OCI-LY7 (cell line): Measurements from ENCODE around the gene TPT1. TPM values are rescaled to one million over a fixed set of nuclear protein-coding genes. Genes with fewer than 3 reads are reported as not detected.
"Not testable (repeated sequence)": the region's sequence is repeated elsewhere in the genome, so short reads cannot be mapped to it uniquely, and the experiment has no call there.

ENCODE experiments used
- BruUV-seq: library from RNA; stranded (reverse); fragments of 400-500 nt; replicated peaks from 2 replicates; lab custom pipeline; 2021; lab: Mats Ljungman, UMichigan
- CTCF ChIA-PET: fragments of 300-600 bp; sonication (Branson Sonifier 250); formaldehyde crosslinking; loops from one replicate; lab custom pipeline; 2022; ENCODE audit warnings: antibody characterized with exemption; ENCODE audit not compliant: unreplicated experiment; lab: Charles Lee
- POLR2A ChIA-PET: fragments of 300-600 bp; sonication (Branson Sonifier 250); formaldehyde crosslinking; loops from one replicate; lab custom pipeline; 2022; ENCODE audit warnings: antibody characterized with exemption; lab: Charles Lee
- DNase-seq: peaks from one replicate; pipeline ENCODE4 v3.0.0-alpha.2; 2015; ENCODE audit warnings: low spot score
- H2AFZ ChIP-seq: fragments of 200-600 bp; sonication (generic), shearing (Covaris generic); 2 replicates; pipeline ENCODE4 v1.6.1; 2014; ENCODE audit warnings: mild to moderate bottlenecking, antibody characterized with exemption, low read length, moderate library complexity
- H3K27ac ChIP-seq: fragments of 200-600 bp; sonication (generic); 2 replicates; pipeline ENCODE4 v1.5.1; 2014; ENCODE audit warnings: mixed run types, low read depth, mild to moderate bottlenecking, moderate library complexity, low read length, inconsistent platforms; ENCODE audit not compliant: poor library complexity, severe bottlenecking
- H3K36me3 ChIP-seq: fragments of 200-600 bp; sonication (generic); 2 replicates; pipeline ENCODE4 v1.6.1; 2014; ENCODE audit warnings: mild to moderate bottlenecking, antibody characterized with exemption, low read length, moderate library complexity, mixed read lengths; ENCODE audit not compliant: insufficient read depth
- H3K4me1 ChIP-seq: fragments of 200-600 bp; sonication (generic); 2 replicates; pipeline ENCODE4 v1.5.1; 2014; ENCODE audit warnings: mild to moderate bottlenecking, low read length; ENCODE audit not compliant: insufficient read depth, poor library complexity, severe bottlenecking
- H3K4me2 ChIP-seq: fragments of 200-600 bp; sonication (generic); 2 replicates; pipeline ENCODE4 v1.6.1; 2014; ENCODE audit warnings: mild to moderate bottlenecking, low read length
- H3K4me3 ChIP-seq: fragments of 200-600 bp; sonication (generic); 2 replicates; pipeline ENCODE4 v1.5.1; 2014; ENCODE audit warnings: mild to moderate bottlenecking, low read depth, low read length; ENCODE audit not compliant: poor library complexity, severe bottlenecking
- H3K79me2 ChIP-seq: fragments of 200-600 bp; sonication (generic); 2 replicates; pipeline ENCODE4 v1.6.1; 2016; ENCODE audit warnings: low read depth, mild to moderate bottlenecking, low read length, moderate library complexity, mixed read lengths; ENCODE audit not compliant: insufficient read depth
- H3K9me2 ChIP-seq: fragments of 200-600 bp; sonication (generic); 2 replicates; pipeline ENCODE4 v1.6.1; 2016; ENCODE audit warnings: mild to moderate bottlenecking, low read length, mixed read lengths; ENCODE audit not compliant: insufficient read depth
- H3K9me3 ChIP-seq: fragments of 200-600 bp; sonication (generic); 2 replicates; pipeline ENCODE4 v1.6.1; 2014; ENCODE audit warnings: mild to moderate bottlenecking, mixed run types, low read length, mixed read lengths
- H4K20me1 ChIP-seq: fragments of 200-600 bp; sonication (generic); 2 replicates; pipeline ENCODE4 v1.6.1; 2014; ENCODE audit warnings: mild to moderate bottlenecking, antibody characterized with exemption, low read length, moderate library complexity, mixed read lengths; ENCODE audit not compliant: insufficient read depth
- CTCF ChIP-seq: fragments of 200-600 bp; sonication (generic); conservative IDR thresholded peaks from 2 replicates; pipeline ENCODE4 v1.5.1; 2014; ENCODE audit warnings: mild to moderate bottlenecking, antibody characterized with exemption, low read length, moderate library complexity, mixed read lengths
- EZH2phosphoT487 ChIP-seq: fragments of 200-600 bp; sonication (generic); IDR thresholded peaks from 2 replicates; pipeline ENCODE4 v1.6.1; 2018; ENCODE audit warnings: low read depth, borderline replicate concordance, mild to moderate bottlenecking, mixed run types, antibody characterized with exemption, low read length, moderate library complexity, mixed read lengths
- intact Hi-C: fragments of 100-400 bp; cut with micrococcal nuclease; formaldehyde crosslinking; loops from one replicate; pipeline ENCODE4 v1.10.0; 2022; ENCODE audit not compliant: unreplicated experiment
- total RNA-seq, 2 experiments: library from RNA; depleted of rRNA in 1 of 2; stranded (reverse); fragments of >200 nt in 1 of 2; shearing (Covaris generic) in 1 of 2; gene quantifications; 2 replicates each; pipeline ENCODE4 v1.2.3, GENCODE V29; 2014 to 2022

TPT1 gene
- total RNA-seq, 2 experiments from 2014 or later: 1,996 to 2,337 TPM

DNA sequence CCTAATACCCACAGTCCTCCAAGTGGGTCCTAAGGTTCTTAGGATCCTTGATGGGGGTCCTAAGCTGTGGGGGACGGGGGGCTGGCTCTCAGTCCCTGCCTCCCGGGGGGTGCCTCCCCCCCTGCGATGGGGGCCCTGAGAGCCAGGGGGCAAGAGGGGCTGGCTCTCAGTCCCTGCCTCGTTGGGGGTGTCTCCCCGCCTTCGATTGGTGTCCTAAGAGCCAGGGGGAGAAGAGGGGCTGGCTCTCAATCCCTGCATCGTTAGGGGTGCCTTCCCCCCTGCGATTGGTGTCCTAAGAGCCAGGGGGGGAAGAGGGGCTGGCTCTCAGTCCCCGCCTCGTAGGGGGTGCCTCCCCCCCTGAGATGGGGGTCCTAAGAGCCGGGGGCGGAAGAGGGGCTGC lies 40.2 kb upstream of the TPT1 start:
- no peaks in the 10 kb centered on the region for H3K9me3 ChIP-seq
- no peak overlapping the region for H3K27ac ChIP-seq
- ChIA-PET CTCF (no interaction called here), POLR2A (no interaction called here)
- H3K79me2 ChIP-seq: no peaks in the 10 kb centered on the region
- H3K36me3 ChIP-seq: no peaks in the 10 kb centered on the region
- no peak overlapping the region for H3K4me2 ChIP-seq
- H4K20me1 ChIP-seq: no peaks in the 10 kb centered on the region
- TF ChIP-seq CTCF (no peak), EZH2phosphoT487 (no peak)
- H3K9me2 ChIP-seq: no peaks in the 10 kb centered on the region
- no peak overlapping the region for H3K4me3 ChIP-seq
- intact Hi-C loops: no loop called here
- BruUV-seq: no TSS peak
- H3K4me1 ChIP-seq: no peaks in the 10 kb centered on the region
- H2AFZ ChIP-seq: no peak overlapping the region
- no peak for DNase-seq

GRCh38 chr13:45380708-45381107 lies 39.7 kb upstream of the TPT1 start:
- H3K36me3 ChIP-seq, CTCF ChIA-PET: not testable (repeated sequence)

DNA sequence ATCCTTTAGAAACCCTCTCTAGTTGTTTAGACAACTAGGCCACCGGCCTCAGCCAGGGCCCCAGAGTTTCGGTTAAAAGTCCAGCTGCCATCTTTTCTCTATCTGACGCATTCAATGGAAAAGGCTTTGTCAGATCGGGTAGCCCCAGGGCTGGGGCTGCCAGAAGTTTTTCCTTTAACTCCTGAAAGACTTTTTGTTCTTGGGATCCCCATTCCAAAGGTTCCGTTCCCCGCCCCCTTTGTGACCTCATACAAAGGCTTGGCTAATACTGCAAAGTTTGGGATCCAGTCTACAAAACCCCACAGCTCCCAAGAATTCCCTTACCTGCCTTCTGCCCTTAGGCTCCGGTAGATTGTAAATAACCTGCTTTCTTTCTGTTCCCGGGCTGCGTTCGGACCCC lies 38.5 kb upstream of the TPT1 start:
- H3K4me2 ChIP-seq, H3K9me3 ChIP-seq, H2AFZ ChIP-seq, DNase-seq, H3K27ac ChIP-seq, H3K4me3 ChIP-seq, BruUV-seq, H4K20me1 ChIP-seq, H3K4me1 ChIP-seq, H3K36me3 ChIP-seq, H3K79me2 ChIP-seq, H3K9me2 ChIP-seq, POLR2A ChIA-PET, CTCF ChIA-PET, intact Hi-C loops: not testable (repeated sequence)

More at GRCh38 chr13:45380708-45381107, 39.7 kb upstream of the TPT1 start:
- H4K20me1 ChIP-seq, BruUV-seq, H3K27ac ChIP-seq, H2AFZ ChIP-seq, H3K79me2 ChIP-seq, POLR2A ChIA-PET, intact Hi-C loops, H3K4me3 ChIP-seq, DNase-seq, H3K4me1 ChIP-seq, H3K9me3 ChIP-seq, H3K4me2 ChIP-seq, H3K9me2 ChIP-seq: not testable (repeated sequence)

- CTCF ChIA-PET, H3K36me3 ChIP-seq, H2AFZ ChIP-seq, DNase-seq, H3K4me2 ChIP-seq, H3K9me3 ChIP-seq, POLR2A ChIA-PET, BruUV-seq, H3K79me2 ChIP-seq, H3K9me2 ChIP-seq, H3K4me3 ChIP-seq, H4K20me1 ChIP-seq, intact Hi-C loops, H3K27ac ChIP-seq, H3K4me1 ChIP-seq: not testable (repeated sequence)
These were observed 37.8 kb upstream of the TPT1 start for GRCh38 chr13:45378786-45379185.

DNA sequence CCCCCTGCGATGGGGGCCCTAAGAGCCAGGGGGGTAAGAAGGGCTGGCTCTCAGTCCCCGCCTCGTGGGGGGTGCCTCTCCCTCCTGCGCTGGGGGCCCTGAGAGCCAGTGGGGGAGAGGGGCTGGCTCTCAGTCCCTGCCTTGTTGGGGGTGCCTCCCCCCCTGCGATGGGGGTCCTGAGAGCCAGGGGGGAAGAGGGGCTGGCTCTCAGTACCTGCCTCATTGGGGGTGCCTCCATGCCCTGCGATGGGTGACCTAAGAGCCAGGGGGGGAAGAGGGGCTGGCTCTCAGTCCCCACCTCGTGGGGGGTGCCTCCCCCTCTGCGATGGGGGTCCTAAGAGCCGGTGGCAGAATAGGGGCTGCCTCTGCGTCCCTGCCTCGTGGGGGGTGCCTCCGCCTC lies 36.3 kb upstream of the TPT1 start:
- POLR2A ChIA-PET, intact Hi-C loops, CTCF ChIA-PET: not testable (repeated sequence)

DNA sequence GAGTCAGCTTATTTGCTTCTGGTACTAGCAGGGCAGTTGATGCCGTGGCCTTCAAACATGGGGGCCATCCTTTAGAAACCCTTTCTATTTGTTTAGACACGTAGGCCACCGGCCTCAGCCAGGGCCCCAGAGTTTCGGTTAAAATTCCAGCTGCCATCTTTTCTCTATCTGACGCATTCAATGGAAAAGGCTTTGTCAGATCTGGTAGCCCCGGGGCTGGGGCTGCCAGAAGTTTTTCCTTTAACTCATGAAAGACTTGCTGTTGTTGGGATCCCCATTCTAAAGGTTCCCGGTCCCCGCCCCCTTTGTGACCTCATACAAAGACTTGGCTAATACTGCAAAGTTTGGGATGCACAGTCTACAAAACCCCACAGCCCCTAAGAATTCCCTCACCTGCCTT lies 35.7 kb upstream of the TPT1 start:
- H3K9me3 ChIP-seq, H4K20me1 ChIP-seq, H3K4me2 ChIP-seq, H3K4me1 ChIP-seq, H2AFZ ChIP-seq, intact Hi-C loops, BruUV-seq, H3K36me3 ChIP-seq, H3K27ac ChIP-seq, DNase-seq, H3K4me3 ChIP-seq, H3K9me2 ChIP-seq, POLR2A ChIA-PET, CTCF ChIA-PET, H3K79me2 ChIP-seq: not testable (repeated sequence)

More for the DNA sequence above, 36.3 kb upstream of the TPT1 start:
- not testable (repeated sequence) for H3K27ac ChIP-seq, H4K20me1 ChIP-seq, H3K4me1 ChIP-seq, H3K79me2 ChIP-seq, H3K9me2 ChIP-seq, H3K4me2 ChIP-seq, H2AFZ ChIP-seq, H3K4me3 ChIP-seq, BruUV-seq, H3K9me3 ChIP-seq, DNase-seq, H3K36me3 ChIP-seq
